Stimulated activated CD4-positive, alpha-beta T cell treated with anti-CD3 and anti-CD28 coated beads, Interleukin-2, amount 100 ng/mL, for 4 hours (primary cell): Measurements from ENCODE around the gene ARCN1.

Experiments
- DNase-seq: peaks from one replicate; pipeline ENCODE4 v3.0.0-alpha.2; 2020; ENCODE audit warnings: low read depth

The ARCN1 gene

GRCh38 chr11:118639899-118640298 is 67.7 kb downstream of the ARCN1 start:
- DNase-seq = no peak

GRCh38 chr11:118640332-118641154 is 68.3 kb downstream of the ARCN1 start:
- no peak for DNase-seq

- DNase-seq = no peak
Measured at GRCh38 chr11:118641397-118642019, 69.3 kb downstream of the ARCN1 start.

GRCh38 chr11:118643142-118643994 is 71.2 kb downstream of the ARCN1 start:
- DNase-seq = no peak

- no peak for DNase-seq
Measured at GRCh38 chr11:118643995-118644345, 71.8 kb downstream of the ARCN1 start.

- DNase-seq = no peak
Measured at GRCh38 chr11:118644496-118644895, 72.3 kb downstream of the ARCN1 start.

GRCh38 chr11:118645066-118645715 is 73.0 kb downstream of the ARCN1 start:
- DNase-seq = no peak

- DNase-seq = no peak
Measured at GRCh38 chr11:118646393-118646792, 74.2 kb downstream of the ARCN1 start.

- no peak for DNase-seq
Measured at GRCh38 chr11:118648291-118648690, 76.1 kb downstream of the ARCN1 start.

- no peak for DNase-seq
Measured at GRCh38 chr11:118649941-118650340, 77.7 kb downstream of the ARCN1 start.

GRCh38 chr11:118650366-118650765 is 78.2 kb downstream of the ARCN1 start:
- no peak for DNase-seq

GRCh38 chr11:118651820-118652219 is 79.6 kb downstream of the ARCN1 start:
- no peak for DNase-seq
